Gastroesophageal sphincter (tissue), 3 donors: ENCODE data around the gene ZNF483.

Source experiments
- CTCF ChIP-seq, 4 experiments: fragments of 200-600 bp in 2 of 4; fragments of 450-650 bp in 2 of 4; sonication (generic) in 1 of 4; IDR thresholded peaks; one replicate each; pipeline ENCODE4 v1.5.1; 2017 to 2019; ENCODE audit warnings: antibody characterized with exemption in 4 of 4, mild to moderate bottlenecking in 2 of 4, moderate library complexity in 2 of 4
- POLR2A ChIP-seq, 2 donors: fragments of 450-650 bp; IDR thresholded peaks; one replicate each; pipeline ENCODE4 v1.6.1; 2017; ENCODE audit warnings: antibody characterized with exemption in 2 of 2, mild to moderate bottlenecking in 2 of 2, moderate library complexity in 1 of 2

GRCh38 chr9:111484572-111484894, 40.4 kb upstream of the ZNF483 start:
- TF ChIP-seq POLR2A (IDR thresholded peaks at IDR 0.05) (no peak), CTCF (IDR thresholded peaks at IDR 0.05) (no peak)
